ENCODE measurements around the gene SUCNR1. TPM values are rescaled to one million over a fixed set of nuclear protein-coding genes. Genes with fewer than 3 reads are reported as not detected.
"Not testable (repeated sequence)": the region's sequence is repeated elsewhere in the genome, so short reads cannot be mapped to it uniquely, and the experiment has no call there.

The SUCNR1 gene
- total and polyA plus RNA-seq, 12 donors: 0.08 to 4.9 (median 1.6) TPM

- no peaks in the 10 kb centered on the region for H3K9me3 ChIP-seq (replicated peaks in 1 of 3)
- TF ChIP-seq POLR2A (IDR thresholded peaks at IDR 0.05): no peak
- TF ChIP-seq CTCF (IDR thresholded peaks at IDR 0.05): no peak
- DNase-seq: no peak
- no peaks in the 10 kb centered on the region for H3K27me3 ChIP-seq
- peaks cover 0 to 12% of the 10 kb centered on the region in 2 donors for H3K4me1 ChIP-seq (replicated peaks in 1 of 2)
- WGBS, 4 donors: 32 to 60% (median 49%) methylated on average over 2 of the region's 2 CpGs
- no peak overlapping the region for H3K27ac ChIP-seq
- intact Hi-C loops (cut with DNase I): no loop called here
- H3K4me3 ChIP-seq: peak overlapping the region in 1 of 4 donors; percentile 11
- no peaks in the 10 kb centered on the region for H3K36me3 ChIP-seq (replicated peaks in 1 of 2)
These were observed 6.9 kb downstream of the SUCNR1 start for GRCh38 chr3:151880416-151880690.

- peaks cover 0 to 12% of the 10 kb centered on the region in 2 donors for H3K4me1 ChIP-seq (replicated peaks in 1 of 2)
- intact Hi-C loops (cut with DNase I): no loop called here
- no peak overlapping the region for H3K4me3 ChIP-seq
- 84 to 87% (median 86%) methylated on average over 6 of the region's 6 CpGs for whole genome bisulfite sequencing, 4 donors
- H3K9me3 ChIP-seq (replicated peaks in 1 of 3): no peaks in the 10 kb centered on the region
- no peaks in the 10 kb centered on the region for H3K36me3 ChIP-seq (replicated peaks in 1 of 2)
- H3K27me3 ChIP-seq: no peaks in the 10 kb centered on the region
- H3K27ac ChIP-seq: no peak overlapping the region
- no peak for DNase-seq
- TF ChIP-seq POLR2A (IDR thresholded peaks at IDR 0.05) (no peak), CTCF (IDR thresholded peaks at IDR 0.05) (no peak)
These were observed 7.7 kb downstream of the SUCNR1 start for GRCh38 chr3:151881137-151881536.

GRCh38 chr3:151885397-151885796 is 12.0 kb downstream of the SUCNR1 start:
- WGBS, 4 donors: 77 to 92% (median 85%) methylated on average over 3 of the region's 3 CpGs
- intact Hi-C loops (cut with DNase I); H3K36me3 ChIP-seq (replicated peaks in 1 of 2): not testable (repeated sequence)

GRCh38 chr3:151887450-151888211 is 14.2 kb downstream of the SUCNR1 start:
- H3K27me3 ChIP-seq; intact Hi-C loops (cut with DNase I); H3K9me3 ChIP-seq (replicated peaks in 1 of 3); H3K4me3 ChIP-seq; DNase-seq; H3K36me3 ChIP-seq (replicated peaks in 1 of 2): not testable (repeated sequence)
- Histone ChIP-seq H3K27ac (peak overlapping the region in 1 of 5 donors; percentile 21), H3K4me1 (replicated peaks in 1 of 2) (peaks cover 0 to 14% of the 10 kb centered on the region in 2 donors)
- 95 to 100% (median 98%) methylated on average over 1 of the region's 3 CpGs for WGBS, 4 donors

More at GRCh38 chr3:151885397-151885796, 12.0 kb downstream of the SUCNR1 start:
- H3K9me3 ChIP-seq (replicated peaks in 1 of 3); H3K4me1 ChIP-seq (replicated peaks in 1 of 2); H3K27me3 ChIP-seq; DNase-seq; H3K4me3 ChIP-seq; H3K27ac ChIP-seq: not testable (repeated sequence)

GRCh38 chr3:151890721-151891141 is 17.3 kb downstream of the SUCNR1 start:
- TF ChIP-seq CTCF (IDR thresholded peaks at IDR 0.05) (no peak), POLR2A (IDR thresholded peaks at IDR 0.05) (no peak)
- DNase-seq: no peak
- peak overlapping the region in 2 of 5 donors; percentile 23 to 48 for H3K27ac ChIP-seq
- no peaks in the 10 kb centered on the region for H3K9me3 ChIP-seq (replicated peaks in 1 of 3)
- 42 to 58% (median 50%) methylated on average over 4 of the region's 4 CpGs for WGBS, 4 donors
- H3K27me3 ChIP-seq: no peaks in the 10 kb centered on the region
- H3K36me3 ChIP-seq (replicated peaks in 1 of 2): no peaks in the 10 kb centered on the region
- no peak overlapping the region for H3K4me3 ChIP-seq
- H3K4me1 ChIP-seq (replicated peaks in 1 of 2): peaks cover 0 to 18% of the 10 kb centered on the region in 2 donors
- intact Hi-C loops (cut with DNase I): no loop called here

Data from adrenal gland (tissue), 12 donors.